Endothelial cell of umbilical vein (primary cell): Measurements from ENCODE around the gene HEXIM1. TPM values are rescaled to one million over a fixed set of nuclear protein-coding genes. Genes with fewer than 3 reads are reported as not detected.

Source experiments
- BruUV-seq: library from RNA; stranded (reverse); fragments of 400-500 nt; replicated peaks from 2 replicates; lab custom pipeline; 2021; lab: Mats Ljungman, UMichigan
- CTCF ChIA-PET: fragments of 300-600, 350-600 bp; sonication (Branson Sonifier 250); formaldehyde crosslinking; loops from one replicate; lab custom pipeline; 2021; ENCODE audit warnings: antibody characterized with exemption, inconsistent platforms; lab: Charles Lee
- POLR2A ChIA-PET: fragments of 300-600, 350-600 bp; sonication (Branson Sonifier 250); formaldehyde crosslinking; loops from one replicate; lab custom pipeline; 2021; ENCODE audit warnings: antibody characterized with exemption, inconsistent platforms; lab: Charles Lee
- DNase-seq: peaks from one replicate; pipeline ENCODE4 v3.0.0-alpha.2; 2011; ENCODE audit warnings: low read depth, low spot score
- FAIRE-seq: peaks from 2 replicates; lab custom pipeline; 2011; peaks lifted over from hg19 to GRCh38; lab: Jason Lieb, UNC
- H2AFZ ChIP-seq: 2 replicates; pipeline ENCODE4 v1.6.0; 2012; ENCODE audit warnings: low read depth, low read length, control low read depth, inconsistent platforms
- H3K27ac ChIP-seq: 2 replicates; pipeline ENCODE4 v1.5.1; 2011; ENCODE audit warnings: low read depth, mild to moderate bottlenecking, control low read depth, low read length, moderate library complexity; ENCODE audit not compliant: insufficient read depth
- H3K27me3 ChIP-seq, 2 experiments: 2 replicates each; pipeline versions ENCODE4 v1.6.0 to v1.6.1; 2011; ENCODE audit warnings: low read length in 2 of 2, mixed read lengths in 1 of 2; ENCODE audit not compliant: control insufficient read depth in 2 of 2, insufficient read depth in 2 of 2
- H3K36me3 ChIP-seq, 2 experiments: 2 replicates in 1 of 2; 3 replicates in 1 of 2; pipeline ENCODE4 v1.5.1; 2011; ENCODE audit warnings: low read length in 2 of 2, mild to moderate bottlenecking in 1 of 2, moderate library complexity in 1 of 2; ENCODE audit not compliant: control insufficient read depth in 2 of 2, insufficient read depth in 2 of 2; ENCODE audit errors: extremely low read depth in 1 of 2
- H3K4me1 ChIP-seq: 3 replicates; pipeline ENCODE4 v1.5.1; 2011; ENCODE audit warnings: mild to moderate bottlenecking, low read length; ENCODE audit not compliant: control insufficient read depth, insufficient read depth; ENCODE audit errors: extremely low read depth
- H3K4me2 ChIP-seq: 2 replicates; pipeline ENCODE4 v1.6.1; 2011; ENCODE audit warnings: low read length, control low read depth, mixed read lengths; ENCODE audit not compliant: insufficient read depth
- H3K4me3 ChIP-seq, 3 experiments: fragments of 200-600 bp in 1 of 3; sonication (generic), shearing (Covaris generic) in 1 of 3; replicated peaks in 1 of 3; 2 replicates each; pipeline ENCODE4 v1.5.1; 2011 to 2016; ENCODE audit warnings: control low read depth in 3 of 3, low read length in 3 of 3, mild to moderate bottlenecking in 2 of 3, inconsistent platforms in 1 of 3, low read depth in 1 of 3, moderate library complexity in 1 of 3; ENCODE audit not compliant: insufficient read depth in 1 of 3
- H3K79me2 ChIP-seq: 2 replicates; pipeline ENCODE4 v1.6.0; 2012; ENCODE audit warnings: low read length, inconsistent platforms; ENCODE audit not compliant: control insufficient read depth, insufficient read depth
- H3K9ac ChIP-seq: replicated peaks from 2 replicates; pipeline ENCODE3; 2011; ENCODE audit warnings: low read length, control low read depth; ENCODE audit not compliant: insufficient read depth; ENCODE audit errors: extremely low read depth
- H3K9me1 ChIP-seq: replicated peaks from 3 replicates; pipeline ENCODE4 v1.6.0; 2011; ENCODE audit warnings: mild to moderate bottlenecking, low read length; ENCODE audit not compliant: control insufficient read depth, insufficient read depth; ENCODE audit errors: extremely low read depth
- H3K9me3 ChIP-seq: replicated peaks from 2 replicates; pipeline ENCODE4 v1.5.1; 2012; ENCODE audit warnings: low read length, inconsistent platforms; ENCODE audit not compliant: control insufficient read depth, insufficient read depth
- H4K20me1 ChIP-seq: replicated peaks from 2 replicates; pipeline ENCODE3; 2011; ENCODE audit warnings: mild to moderate bottlenecking, low read length; ENCODE audit not compliant: control insufficient read depth, insufficient read depth; ENCODE audit errors: extremely low read depth
- EZH2 ChIP-seq: IDR thresholded peaks from 2 replicates; pipeline ENCODE4 v1.6.1; 2012; ENCODE audit warnings: borderline replicate concordance, low read depth, mild to moderate bottlenecking, moderate library complexity, low read length, inconsistent platforms; ENCODE audit not compliant: severe bottlenecking
- FOS ChIP-seq: IDR thresholded peaks from 2 replicates; pipeline ENCODE4 v1.6.1; 2011; ENCODE audit warnings: mild to moderate bottlenecking, low read length, moderate library complexity, borderline replicate concordance; ENCODE audit not compliant: insufficient read depth
- GATA2 ChIP-seq: IDR thresholded peaks from 2 replicates; pipeline ENCODE4 v1.7.0; 2011; ENCODE audit warnings: low read depth, mild to moderate bottlenecking, moderate library complexity, mixed read lengths, low read length; ENCODE audit not compliant: insufficient read length, insufficient read depth
- JUN ChIP-seq: IDR thresholded peaks from 2 replicates; pipeline ENCODE4 v1.6.1; 2011; ENCODE audit warnings: borderline replicate concordance, low read depth; ENCODE audit not compliant: insufficient read length, insufficient read depth
- MAX ChIP-seq: IDR thresholded peaks from 2 replicates; pipeline ENCODE4 v1.6.1; 2011; ENCODE audit not compliant: insufficient read depth, insufficient read length
- MYC ChIP-seq: IDR thresholded peaks from one replicate; pipeline ENCODE4 v1.6.1; 2011; ENCODE audit warnings: mild to moderate bottlenecking, low read depth, low read length
- POLR2A ChIP-seq: IDR thresholded peaks from 2 replicates; pipeline ENCODE4 v1.6.1; 2012; ENCODE audit warnings: low read depth, mild to moderate bottlenecking, control low read depth, low read length
- POLR2AphosphoS5 ChIP-seq: IDR thresholded peaks from 2 replicates; pipeline ENCODE4 v1.6.1; 2012; ENCODE audit warnings: low read depth, mild to moderate bottlenecking, control low read depth, low read length, moderate library complexity; ENCODE audit not compliant: insufficient read depth
- dilution Hi-C: fragments of 300-500 bp; cut with MboI; formaldehyde crosslinking; loops from one replicate; pipeline ENCODE4 v1.15.0; 2019; ENCODE audit warnings: low sequenced_read_pairs; ENCODE audit not compliant: extremely low pct_ligation_motif_present
- intact Hi-C: fragments of 100-400 bp; cut with micrococcal nuclease; formaldehyde crosslinking; loops from one replicate; pipeline ENCODE4 v1.10.0; 2022
- polyA plus RNA-seq, 4 experiments: library from polyadenylated mRNA; depleted of rRNA in 3 of 4; stranded (reverse) in 3 of 4; unstranded in 1 of 4; fragments of >200 nt; gene quantifications; 2 replicates each; pipeline versions ENCODE4 v1.2.1 to v1.2.3, GENCODE V29; 2011 to 2012; ENCODE audit warnings: missing spikeins in 1 of 4
- total RNA-seq: library from RNA; stranded (reverse); gene quantifications from 2 replicates; pipeline ENCODE4 v1.2.3, GENCODE V29; 2021
- TF ChIP-seq, protein P1 (sequence below), 2 donors: IDR thresholded peaks; 1 replicate in 1 of 2; 2 replicates in 1 of 2; pipeline ENCODE4 v1.5.1; 2011; ENCODE audit warnings: low read length in 2 of 2, mild to moderate bottlenecking in 2 of 2, moderate library complexity in 2 of 2, control low read depth in 1 of 2, inconsistent platforms in 1 of 2, low read depth in 1 of 2; ENCODE audit not compliant: insufficient read depth in 1 of 2; ENCODE audit errors: extremely low read depth in 1 of 2

The HEXIM1 gene
- total and polyA plus RNA-seq, 2 donors (not counting 3 experiments of a cell fraction or from before 2014, with no cell fraction given): 7.0 to 20.0 TPM

GRCh38 chr17:45129426-45129939 lies 18.8 kb upstream of the HEXIM1 start:
- H3K4me1 ChIP-seq: peaks cover 29% of the 10 kb centered on the region
- no peaks in the 10 kb centered on the region for H4K20me1 ChIP-seq
- peaks cover 2% of the 10 kb centered on the region for H3K79me2 ChIP-seq
- no peak overlapping the region for H3K4me2 ChIP-seq
- BruUV-seq: no TSS peak
- no peak overlapping the region for H3K4me3 ChIP-seq
- dilution Hi-C loops (no loop called here), intact Hi-C loops (no loop called here)
- H3K9me1 ChIP-seq: no peaks in the 10 kb centered on the region
- H3K36me3 ChIP-seq: no peaks in the 10 kb centered on the region
- CTCF ChIA-PET: interaction anchor here (1.9 to 7.2 kb wide), 2 partner anchors 21 to 209 kb away, joined by 10 to 61 read pairs; no protein-coding TSS in a partner anchor
- H3K9me3 ChIP-seq: no peaks in the 10 kb centered on the region
- DNase-seq (no peak), FAIRE-seq (no peak)
- no peak overlapping the region for H3K27ac ChIP-seq
- H3K9ac ChIP-seq: no peak overlapping the region
- no peak overlapping the region for H2AFZ ChIP-seq
- POLR2A ChIA-PET: interaction anchor here (1.6 kb wide), 1 partner anchor 19 kb away, joined by 4 read pairs; the partner anchor contains the start of gene HEXIM1
- TF ChIP-seq POLR2A: no peak
- no peak for TF ChIP-seq MYC
- no peak for TF ChIP-seq MAX
- no peak for TF ChIP-seq EZH2
- TF ChIP-seq JUN: no peak
- TF ChIP-seq FOS: no peak
- TF ChIP-seq GATA2: no peak
- TF ChIP-seq, protein P1, sequence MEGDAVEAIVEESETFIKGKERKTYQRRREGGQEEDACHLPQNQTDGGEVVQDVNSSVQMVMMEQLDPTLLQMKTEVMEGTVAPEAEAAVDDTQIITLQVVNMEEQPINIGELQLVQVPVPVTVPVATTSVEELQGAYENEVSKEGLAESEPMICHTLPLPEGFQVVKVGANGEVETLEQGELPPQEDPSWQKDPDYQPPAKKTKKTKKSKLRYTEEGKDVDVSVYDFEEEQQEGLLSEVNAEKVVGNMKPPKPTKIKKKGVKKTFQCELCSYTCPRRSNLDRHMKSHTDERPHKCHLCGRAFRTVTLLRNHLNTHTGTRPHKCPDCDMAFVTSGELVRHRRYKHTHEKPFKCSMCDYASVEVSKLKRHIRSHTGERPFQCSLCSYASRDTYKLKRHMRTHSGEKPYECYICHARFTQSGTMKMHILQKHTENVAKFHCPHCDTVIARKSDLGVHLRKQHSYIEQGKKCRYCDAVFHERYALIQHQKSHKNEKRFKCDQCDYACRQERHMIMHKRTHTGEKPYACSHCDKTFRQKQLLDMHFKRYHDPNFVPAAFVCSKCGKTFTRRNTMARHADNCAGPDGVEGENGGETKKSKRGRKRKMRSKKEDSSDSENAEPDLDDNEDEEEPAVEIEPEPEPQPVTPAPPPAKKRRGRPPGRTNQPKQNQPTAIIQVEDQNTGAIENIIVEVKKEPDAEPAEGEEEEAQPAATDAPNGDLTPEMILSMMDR (IDR thresholded peaks at IDR 0.05; ENCODE audit: extremely low read depth in 1 of 2, insufficient read depth in 1 of 2, low read depth in 1 of 2, low read length in 2 of 2): no peak
- no peak for TF ChIP-seq POLR2AphosphoS5
- no peaks in the 10 kb centered on the region for H3K27me3 ChIP-seq
